Stimulated activated effector memory CD8-positive, alpha-beta T cell treated with anti-CD3 and anti-CD28 coated beads, Interleukin-12 subunit alpha, Interleukin-12 subunit beta, amount 100 ng/mL, for 72 hours (primary cell): Measurements from ENCODE around the gene PRKAG1.
A peak's percentile ranks its signal among the peaks of the same experiment; 100 is the strongest.

Source experiments
- ATAC-seq: fragments of 150-1000 bp; cut with Tn5 transposase; 2 replicates; pipeline ENCODE4 v1.10.0; 2021
- DNase-seq, 2 donors: peaks; one replicate each; pipeline ENCODE4 v3.0.0; 2021 to 2022; ENCODE audit warnings: low spot score in 2 of 2
- H3K27ac Mint-ChIP-seq: one replicate; pipeline ENCODE4 v1.8.0; 2022; ENCODE audit warnings: mild to moderate bottlenecking, mixed read lengths
- H3K36me3 Mint-ChIP-seq: one replicate; pipeline ENCODE4 v1.8.0; 2022; ENCODE audit warnings: mild to moderate bottlenecking, mixed read lengths
- H3K4me1 Mint-ChIP-seq: one replicate; pipeline ENCODE4 v1.8.0; 2022; ENCODE audit warnings: mixed read lengths
- H3K4me3 Mint-ChIP-seq: one replicate; pipeline ENCODE4 v1.8.0; 2022; ENCODE audit warnings: mild to moderate bottlenecking, mixed read lengths
- H3K9me3 Mint-ChIP-seq: one replicate; pipeline ENCODE4 v1.8.0; 2022; ENCODE audit warnings: mixed read lengths

PRKAG1 gene

DNA sequence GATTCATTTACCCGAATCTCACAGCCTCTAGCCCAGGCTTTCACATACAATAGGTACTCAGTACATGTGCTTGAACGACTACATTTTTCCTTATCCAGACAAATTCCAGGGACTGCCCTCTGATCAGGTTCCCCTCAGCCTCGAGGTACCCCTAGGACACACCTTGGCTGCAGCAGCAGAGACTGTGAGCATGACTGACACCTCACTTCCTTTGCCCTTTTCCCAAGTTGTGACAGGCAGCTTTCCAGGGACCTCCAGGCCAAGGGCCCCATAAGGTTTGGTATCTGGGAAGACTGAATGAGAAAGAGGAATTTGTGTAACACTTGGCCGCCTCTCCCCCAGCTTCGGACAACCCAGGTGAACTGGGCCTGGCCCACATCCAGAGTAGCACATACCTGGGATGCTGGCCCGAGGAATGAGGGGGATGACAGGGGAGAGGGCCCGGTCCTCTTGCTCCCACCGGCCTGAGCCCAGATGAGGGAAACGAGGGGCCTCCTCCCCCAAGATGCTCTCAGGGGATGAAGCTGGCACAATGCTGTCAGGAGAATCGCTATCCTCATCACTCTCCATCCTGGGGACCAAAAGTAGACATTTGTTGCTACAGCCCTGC, 10.2 kb upstream of the PRKAG1 start:
- ATAC-seq = no peak
- no peak for DNase-seq
- peaks cover 91% of the 10 kb centered on the region for H3K36me3 Mint-ChIP-seq
- no peaks in the 10 kb centered on the region for H3K4me1 Mint-ChIP-seq
- H3K27ac Mint-ChIP-seq = no peak overlapping the region
- H3K4me3 Mint-ChIP-seq = no peak overlapping the region
- no peaks in the 10 kb centered on the region for H3K9me3 Mint-ChIP-seq

DNA sequence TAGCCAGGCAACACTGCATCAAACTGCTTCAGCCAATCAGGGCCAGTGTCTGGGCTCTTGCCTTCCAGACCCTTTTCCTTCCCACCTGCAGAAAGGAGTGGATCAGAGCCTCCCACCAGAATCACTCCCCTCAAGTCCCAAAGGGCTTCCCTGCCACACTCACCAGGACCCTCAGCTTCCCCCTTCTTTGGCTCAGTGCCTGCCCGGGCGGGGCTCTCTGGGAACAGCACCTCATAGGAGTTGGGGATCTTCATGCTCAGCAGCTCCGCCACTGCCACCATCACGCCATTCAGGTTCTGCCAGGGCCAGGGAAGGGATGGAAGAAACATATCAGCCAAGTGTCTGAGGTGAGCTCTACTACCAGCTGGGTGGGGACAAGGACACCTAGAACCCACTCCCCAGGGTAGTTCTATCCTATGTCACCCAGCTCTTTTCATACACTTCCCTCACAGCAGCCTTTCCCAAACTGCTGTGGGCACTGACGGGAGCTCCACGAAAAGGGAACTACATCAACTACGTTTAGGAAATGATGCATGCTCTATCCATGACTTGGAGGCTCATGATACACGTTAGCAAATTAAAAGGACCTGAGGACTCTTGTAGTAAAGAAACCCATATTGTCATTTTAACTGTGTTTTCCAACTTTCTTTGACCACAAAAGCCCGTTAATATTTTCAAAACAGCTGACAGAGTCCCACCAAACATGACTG, 9.4 kb upstream of the PRKAG1 start:
- Mint-ChIP-seq H3K4me3 (no peak overlapping the region), H3K36me3 (peaks cover 91% of the 10 kb centered on the region), H3K9me3 (no peaks in the 10 kb centered on the region), H3K27ac (peak overlapping the region; percentile 81), H3K4me1 (no peaks in the 10 kb centered on the region)
- ATAC-seq = no peak
- DNase-seq = no peak

DNA sequence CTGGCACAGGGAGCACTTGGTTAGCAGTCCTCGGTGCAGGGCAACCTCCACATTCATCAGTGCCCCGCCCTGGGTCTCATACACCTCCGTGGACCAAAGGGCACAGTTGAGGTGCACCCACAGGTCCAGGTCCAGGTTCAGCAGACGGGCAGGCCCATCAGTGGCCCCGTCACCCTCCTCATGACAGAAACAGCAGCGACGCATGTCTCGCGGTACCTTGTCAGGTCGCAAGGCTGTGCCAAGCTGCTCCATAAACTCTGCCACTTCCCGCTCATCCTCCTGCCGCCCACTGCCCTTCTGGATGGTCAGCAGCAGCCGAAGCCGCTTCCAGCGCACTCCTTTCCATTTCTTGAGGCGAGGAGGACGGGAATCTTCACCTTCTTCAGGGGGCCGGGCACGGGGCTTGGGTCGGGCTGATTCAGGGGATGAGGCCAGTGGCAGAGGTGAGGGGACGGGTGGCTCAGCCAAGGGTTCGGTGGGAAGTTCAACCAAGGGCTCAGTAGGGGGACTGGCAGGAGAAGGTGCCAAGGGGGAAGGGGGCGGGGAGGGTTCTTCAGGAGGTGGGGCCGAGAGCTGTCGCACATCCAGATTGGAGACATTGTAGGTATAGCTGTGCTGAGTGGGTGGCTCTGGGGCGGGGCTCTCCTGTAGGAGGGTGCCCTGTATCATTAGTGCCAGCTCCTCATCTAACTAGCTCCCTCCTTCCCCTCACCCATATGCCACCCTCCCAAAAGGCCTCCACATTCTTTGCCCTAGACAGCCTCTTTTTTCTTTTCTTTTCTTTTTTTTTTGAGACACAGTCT, 8.3 kb upstream of the PRKAG1 start:
- Mint-ChIP-seq H3K4me3 (no peak overlapping the region), H3K9me3 (no peaks in the 10 kb centered on the region), H3K27ac (peak overlapping the region; percentile 81), H3K36me3 (peaks cover 91% of the 10 kb centered on the region), H3K4me1 (no peaks in the 10 kb centered on the region)
- ATAC-seq = no peak
- no peak for DNase-seq

DNA sequence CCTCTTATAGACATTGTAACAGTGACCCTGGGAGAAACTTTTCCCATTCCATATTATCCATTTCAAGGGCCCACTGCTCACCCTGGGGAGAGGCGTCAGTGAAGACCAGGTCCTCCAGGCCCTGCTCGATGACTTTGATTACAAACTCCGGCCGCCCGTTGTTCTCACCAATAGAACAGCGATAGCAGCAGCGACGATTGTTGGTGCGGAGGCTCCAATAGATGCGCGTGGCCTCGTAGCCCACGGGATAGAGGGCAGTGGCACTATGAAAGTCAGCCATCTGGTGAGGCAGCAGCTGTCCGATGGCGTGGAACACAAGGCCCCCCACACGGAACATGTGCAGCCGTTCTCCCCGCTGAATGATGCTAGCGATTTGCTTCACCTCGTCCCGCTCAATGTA, 7.5 kb upstream of the PRKAG1 start:
- Mint-ChIP-seq H3K4me3 (no peak overlapping the region), H3K9me3 (no peaks in the 10 kb centered on the region), H3K4me1 (no peaks in the 10 kb centered on the region), H3K27ac (peak overlapping the region; percentile 45), H3K36me3 (peaks cover 96% of the 10 kb centered on the region)
- no peak for DNase-seq
- ATAC-seq = no peak

DNA sequence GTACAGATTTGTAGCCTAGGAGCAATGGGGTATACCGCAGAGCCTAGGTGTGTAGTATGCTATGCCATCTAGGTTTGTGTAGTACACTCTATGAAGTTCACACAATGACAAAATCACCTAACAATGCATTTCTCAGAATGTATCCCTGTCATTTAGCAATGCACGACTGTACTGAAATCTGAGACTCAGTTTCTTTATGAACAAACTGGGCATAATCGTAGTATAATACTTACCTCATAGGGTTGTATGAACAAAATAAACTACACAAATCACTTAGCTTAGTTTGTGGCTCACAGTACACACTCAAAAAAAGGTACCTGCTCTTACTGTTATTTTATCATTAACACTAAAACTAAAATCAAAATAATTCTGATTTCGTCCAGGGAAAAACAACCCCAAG, 6.9 kb upstream of the PRKAG1 start:
- H3K36me3 Mint-ChIP-seq = peaks cover 94% of the 10 kb centered on the region
- H3K27ac Mint-ChIP-seq = peak overlapping the region; percentile 45
- no peaks in the 10 kb centered on the region for H3K9me3 Mint-ChIP-seq
- H3K4me1 Mint-ChIP-seq = no peaks in the 10 kb centered on the region
- no peak for DNase-seq
- peak; percentile 51 for ATAC-seq
- no peak overlapping the region for H3K4me3 Mint-ChIP-seq

DNA sequence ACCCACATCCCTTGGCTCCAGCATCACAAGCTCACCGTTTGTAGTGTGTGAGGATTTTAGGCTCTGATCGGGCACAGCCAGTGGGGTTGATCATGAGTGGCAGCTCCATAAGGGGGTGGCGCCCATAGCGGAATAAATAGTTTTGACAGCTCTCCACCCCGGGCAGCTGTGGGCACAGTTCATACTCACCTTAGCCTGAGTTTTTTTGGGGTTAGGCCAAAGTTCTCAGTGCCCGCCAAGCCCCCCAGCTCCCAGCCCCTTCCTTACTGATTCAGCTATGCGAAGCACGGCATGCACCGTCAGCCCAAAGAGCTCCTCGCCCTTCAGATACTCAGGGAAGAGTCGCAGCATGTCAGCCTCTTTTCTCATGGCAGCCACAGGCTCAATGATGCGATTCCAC, 6.0 kb upstream of the PRKAG1 start:
- H3K36me3 Mint-ChIP-seq = peaks cover 91% of the 10 kb centered on the region
- peak overlapping the region; percentile 9 for H3K27ac Mint-ChIP-seq
- ATAC-seq (no peak), DNase-seq (no peak)
- no peaks in the 10 kb centered on the region for H3K9me3 Mint-ChIP-seq
- peaks cover 6% of the 10 kb centered on the region for H3K4me1 Mint-ChIP-seq
- no peak overlapping the region for H3K4me3 Mint-ChIP-seq

DNA sequence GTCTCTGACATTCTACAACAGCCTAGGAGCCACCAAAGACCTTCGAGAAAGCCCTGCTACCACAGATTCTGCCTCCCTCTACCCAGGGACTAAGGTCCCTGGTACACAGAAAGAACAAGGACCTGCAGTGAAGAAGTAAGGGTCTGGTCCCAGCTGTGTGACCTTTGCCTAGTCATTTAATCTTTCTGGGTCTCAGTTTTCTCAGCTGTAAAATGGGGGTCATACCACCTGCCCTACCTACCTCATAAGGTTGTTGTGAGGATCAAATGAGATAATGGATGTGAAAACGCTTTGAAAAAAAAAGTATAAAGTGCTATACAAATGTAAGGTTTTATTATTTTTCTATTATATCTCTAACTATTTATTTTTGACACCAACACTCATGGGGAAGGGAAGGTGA, 5.2 kb upstream of the PRKAG1 start:
- no peak overlapping the region for H3K4me3 Mint-ChIP-seq
- peaks cover 12% of the 10 kb centered on the region for H3K4me1 Mint-ChIP-seq
- DNase-seq (no peak), ATAC-seq (no peak)
- peaks cover 86% of the 10 kb centered on the region for H3K36me3 Mint-ChIP-seq
- peak overlapping the region; percentile 5 for H3K27ac Mint-ChIP-seq
- no peaks in the 10 kb centered on the region for H3K9me3 Mint-ChIP-seq

DNA sequence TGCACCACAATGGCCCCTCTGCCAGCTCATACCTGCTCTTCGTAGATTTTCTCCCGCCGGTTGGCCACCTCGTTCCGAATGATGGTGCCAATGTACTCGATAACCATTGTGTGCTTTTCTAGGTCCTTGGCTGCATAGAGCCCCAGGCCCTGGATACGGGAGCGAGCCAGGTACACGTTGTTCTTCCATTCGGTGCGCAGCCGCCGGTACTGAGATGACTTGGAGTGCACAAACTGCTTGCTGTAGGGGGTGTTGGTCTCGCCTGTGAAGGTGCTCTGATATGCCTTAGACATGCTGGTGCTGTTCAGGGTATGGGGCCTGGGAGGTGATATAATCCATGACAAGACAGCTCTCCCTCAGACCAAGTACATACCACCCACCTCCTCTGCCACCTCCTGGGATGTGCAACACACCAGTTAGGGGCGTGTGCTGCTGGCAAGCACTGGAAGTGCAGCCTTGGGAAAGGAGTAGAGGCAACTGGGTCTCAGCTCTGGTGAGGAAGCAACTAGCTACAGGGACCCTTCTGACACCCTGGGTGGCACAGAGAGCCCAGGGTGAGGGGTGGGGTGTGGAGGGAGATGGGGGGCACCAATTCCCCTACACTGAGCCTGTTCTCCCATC, 4.1 kb upstream of the PRKAG1 start:
- peaks cover 86% of the 10 kb centered on the region for H3K36me3 Mint-ChIP-seq
- peak overlapping the region; percentile 5 for H3K27ac Mint-ChIP-seq
- DNase-seq (no peak), ATAC-seq (no peak)
- H3K9me3 Mint-ChIP-seq = no peaks in the 10 kb centered on the region
- no peak overlapping the region for H3K4me3 Mint-ChIP-seq
- peaks cover 19% of the 10 kb centered on the region for H3K4me1 Mint-ChIP-seq

DNA sequence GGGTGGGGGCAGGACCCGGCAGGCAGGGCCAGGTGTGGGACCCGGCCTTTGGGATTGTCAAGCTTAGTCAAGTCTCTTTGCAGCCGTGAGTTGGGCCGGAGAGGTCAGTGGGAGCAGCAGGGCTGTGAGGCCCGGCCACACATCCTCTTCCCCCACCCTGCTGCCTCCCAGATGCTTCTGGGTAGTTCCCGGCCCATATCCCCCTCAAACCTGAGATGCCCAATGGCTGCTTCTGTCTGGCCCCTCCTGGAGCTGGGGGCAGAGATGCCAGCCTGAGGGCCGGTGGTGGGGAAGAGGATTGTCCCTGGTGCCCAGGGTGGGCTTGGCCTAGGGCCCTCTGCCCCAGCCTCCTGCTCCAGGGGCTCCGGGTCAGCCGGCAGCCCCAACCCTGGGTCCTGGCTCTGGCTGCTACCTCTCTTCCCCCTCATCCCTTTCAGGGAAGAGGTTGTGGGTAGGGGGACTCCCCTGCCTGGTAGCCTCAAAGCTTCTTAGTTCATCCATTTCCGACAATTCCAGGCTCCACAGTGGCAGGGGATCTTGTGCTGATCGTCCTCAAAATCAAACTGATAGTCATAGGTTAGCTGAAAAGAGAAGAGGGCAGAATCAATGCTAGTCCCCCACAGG, 2.8 kb upstream of the PRKAG1 start:
- peaks cover 86% of the 10 kb centered on the region for H3K36me3 Mint-ChIP-seq
- no peak for ATAC-seq

DNA sequence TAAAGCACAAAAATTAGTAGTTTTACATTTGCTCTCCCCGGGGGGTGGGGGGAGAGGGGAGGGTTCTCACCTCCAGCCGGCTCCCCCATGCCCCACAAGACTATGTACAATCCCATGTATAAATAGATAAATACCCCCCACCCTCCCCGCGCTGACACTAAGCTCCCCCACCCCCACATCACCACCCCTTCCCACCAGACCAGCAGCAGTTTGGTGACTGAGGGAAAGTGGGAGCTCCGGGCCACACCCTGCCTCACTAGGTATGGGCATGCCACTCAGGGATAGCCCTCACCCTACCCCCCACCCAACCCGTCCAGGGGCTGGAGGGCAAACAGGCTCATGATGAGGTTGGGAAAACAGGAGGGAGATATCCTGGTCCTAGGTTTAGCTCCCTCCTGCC, 1.9 kb upstream of the PRKAG1 start:
- no peaks in the 10 kb centered on the region for H3K9me3 Mint-ChIP-seq
- H3K36me3 Mint-ChIP-seq = peaks cover 85% of the 10 kb centered on the region
- H3K27ac Mint-ChIP-seq = no peak overlapping the region
- peaks cover 40% of the 10 kb centered on the region for H3K4me1 Mint-ChIP-seq
- ATAC-seq (no peak), DNase-seq (no peak)
- no peak overlapping the region for H3K4me3 Mint-ChIP-seq

More for the DNA sequence above, 2.8 kb upstream of the PRKAG1 start:
- no peak for DNase-seq
- Mint-ChIP-seq H3K9me3 (no peaks in the 10 kb centered on the region), H3K4me3 (no peak overlapping the region), H3K4me1 (peaks cover 32% of the 10 kb centered on the region), H3K27ac (peak overlapping the region; percentile 5)

DNA sequence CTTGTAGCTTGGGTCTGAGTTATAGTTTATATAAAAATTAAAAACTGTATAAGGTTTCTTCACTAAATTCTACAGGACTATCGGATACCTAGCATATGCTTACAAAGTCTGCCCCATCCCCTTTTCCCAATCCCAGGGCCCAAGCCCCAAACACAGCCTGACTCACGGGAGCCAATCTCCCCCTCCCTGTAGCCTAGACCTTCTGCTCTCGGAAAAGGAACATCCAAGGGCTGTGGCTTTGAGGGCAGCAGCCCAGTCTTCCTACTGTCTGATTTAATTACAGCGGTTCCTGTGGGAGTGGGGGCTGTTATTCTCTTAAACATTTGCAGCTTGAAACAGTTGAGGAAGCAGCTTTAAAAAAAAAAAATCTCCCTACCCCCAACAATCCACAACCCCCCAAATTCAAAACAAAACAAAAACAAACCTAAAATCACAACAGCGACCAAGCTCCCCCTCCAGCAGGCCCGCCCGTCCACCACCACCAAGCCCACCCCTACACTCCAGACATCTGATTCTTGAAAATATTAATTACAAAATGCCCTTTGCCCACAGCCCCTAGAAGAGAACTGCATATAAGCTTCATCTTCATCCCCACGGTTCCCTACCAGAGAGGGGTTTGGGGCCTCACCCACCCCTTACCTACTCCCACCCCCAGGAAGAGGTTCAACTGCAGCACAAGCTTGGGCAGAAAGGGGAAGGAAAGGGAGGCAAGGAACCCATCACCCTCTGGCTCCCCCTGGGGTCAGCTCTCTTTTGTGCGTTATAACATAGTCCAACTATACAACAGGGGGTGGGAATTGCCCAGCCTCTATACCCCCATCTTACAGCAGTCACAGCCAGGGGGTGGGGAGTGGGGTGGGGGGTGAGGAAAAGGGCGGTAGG, 1.1 kb upstream of the PRKAG1 start:
- Mint-ChIP-seq H3K4me1 (peaks cover 45% of the 10 kb centered on the region), H3K36me3 (peaks cover 80% of the 10 kb centered on the region), H3K4me3 (peak overlapping the region; percentile 88), H3K27ac (peak overlapping the region; percentile 96), H3K9me3 (no peaks in the 10 kb centered on the region)
- ATAC-seq (no peak), DNase-seq (no peak)

DNA sequence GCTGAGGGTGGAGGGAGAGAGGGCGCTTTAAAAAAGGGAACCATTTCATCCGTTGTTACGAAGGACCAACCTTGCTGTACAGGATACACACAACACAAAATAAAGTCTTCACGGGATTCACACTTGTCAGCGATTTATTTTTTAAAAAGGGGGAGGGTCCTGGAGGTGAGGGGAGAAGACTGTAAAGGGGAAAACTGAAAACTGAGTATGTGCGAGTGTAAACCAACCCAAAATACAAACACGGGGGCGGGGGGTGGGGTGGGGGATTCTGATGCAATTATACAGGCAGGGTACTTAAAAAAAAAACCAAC, 499 bp upstream of the PRKAG1 start:
- H3K36me3 Mint-ChIP-seq = peaks cover 79% of the 10 kb centered on the region
- no peaks in the 10 kb centered on the region for H3K9me3 Mint-ChIP-seq
- peak overlapping the region; percentile 96 for H3K27ac Mint-ChIP-seq
- peaks cover 45% of the 10 kb centered on the region for H3K4me1 Mint-ChIP-seq
- ATAC-seq (no peak), DNase-seq (no peak)
- peak overlapping the region; percentile 88 for H3K4me3 Mint-ChIP-seq

DNA sequence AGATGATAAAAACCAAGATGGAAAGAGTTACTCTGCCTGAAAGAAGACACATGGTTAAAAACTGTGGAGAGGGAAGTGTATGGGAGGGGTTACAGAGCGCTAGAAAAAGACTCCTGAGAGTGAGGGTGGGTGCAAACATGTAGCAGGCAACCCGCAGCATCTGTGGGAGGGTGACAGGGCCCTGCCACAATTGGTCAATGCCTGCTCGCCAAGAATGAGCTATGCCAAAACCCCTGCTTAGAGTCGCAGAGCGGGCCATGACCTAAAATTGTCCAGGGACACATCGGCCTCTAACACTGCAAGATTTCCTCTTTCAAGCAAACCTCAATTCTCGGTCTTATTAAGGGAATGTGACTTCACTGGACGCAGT, 700 bp downstream of the PRKAG1 start:
- peaks cover 81% of the 10 kb centered on the region for H3K36me3 Mint-ChIP-seq
- peaks cover 45% of the 10 kb centered on the region for H3K4me1 Mint-ChIP-seq
- DNase-seq = peak in 1 of 2 donors; percentile 73
- no peaks in the 10 kb centered on the region for H3K9me3 Mint-ChIP-seq
- ATAC-seq = peak; percentile 55
- H3K27ac Mint-ChIP-seq = peak overlapping the region; percentile 96
- H3K4me3 Mint-ChIP-seq = peak overlapping the region; percentile 88

DNA sequence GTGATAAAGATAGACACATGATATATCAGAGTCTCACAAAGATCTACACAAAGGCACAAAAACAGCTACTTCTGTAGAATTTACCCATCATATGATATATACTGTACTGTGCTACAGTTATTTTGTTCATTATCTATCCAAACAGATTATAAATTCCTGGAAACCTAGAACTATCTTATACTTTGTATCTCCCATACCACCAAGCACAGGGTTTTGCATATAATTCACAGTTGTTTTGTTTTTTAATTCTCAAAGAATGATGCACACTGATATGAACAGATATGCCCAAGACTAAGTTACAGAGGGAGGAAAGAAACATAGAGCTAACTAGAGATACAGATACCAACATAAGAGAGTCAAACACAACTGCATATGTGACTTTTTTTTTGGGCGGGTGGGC, 3.4 kb downstream of the PRKAG1 start:
- DNase-seq = no peak
- H3K27ac Mint-ChIP-seq = peak overlapping the region; percentile 29
- peaks cover 45% of the 10 kb centered on the region for H3K4me1 Mint-ChIP-seq
- H3K4me3 Mint-ChIP-seq = no peak overlapping the region
- no peak for ATAC-seq
- no peaks in the 10 kb centered on the region for H3K9me3 Mint-ChIP-seq
- H3K36me3 Mint-ChIP-seq = peaks cover 84% of the 10 kb centered on the region
